GM19452 (cell line): ENCODE data around the gene XIRP1.
"Not testable (repeated sequence)": the region's sequence is repeated elsewhere in the genome, so short reads cannot be mapped to it uniquely, and the experiment has no call there.

Source experiments
- ATAC-seq: cut with Tn5 transposase; IDR thresholded peaks from one replicate; pipeline ENCODE4 v1.9.1; 2021; ENCODE audit not compliant: unreplicated experiment

Gene XIRP1

GRCh38 chr3:39192490-39193092, at the start of gene XIRP1:
XIRP1 (minus strand) TSS chr3:39192595; CDS start chr3:39189445, 3,150 bp downstream.
- no peak for ATAC-seq

DNA sequence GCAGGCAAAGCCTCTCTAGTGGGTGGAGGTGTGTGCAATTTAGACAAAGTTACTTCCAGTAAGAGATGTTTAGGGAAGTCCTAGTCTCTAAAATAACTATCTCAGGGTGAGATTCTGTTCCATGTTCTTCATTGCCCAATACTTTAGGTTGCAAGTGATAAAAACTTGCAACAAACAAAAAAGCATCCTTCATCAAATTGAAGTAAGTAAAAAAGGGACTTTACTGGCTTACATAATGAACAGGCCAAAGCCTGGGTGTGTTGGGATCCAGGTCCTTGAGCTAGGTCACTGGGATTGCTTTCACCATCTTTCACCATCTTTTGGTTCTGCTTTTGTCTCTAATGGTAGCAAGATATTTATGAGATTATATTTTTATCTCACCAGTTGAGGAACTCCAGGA, 49.2 kb upstream of the XIRP1 start:
- no peak for ATAC-seq

DNA sequence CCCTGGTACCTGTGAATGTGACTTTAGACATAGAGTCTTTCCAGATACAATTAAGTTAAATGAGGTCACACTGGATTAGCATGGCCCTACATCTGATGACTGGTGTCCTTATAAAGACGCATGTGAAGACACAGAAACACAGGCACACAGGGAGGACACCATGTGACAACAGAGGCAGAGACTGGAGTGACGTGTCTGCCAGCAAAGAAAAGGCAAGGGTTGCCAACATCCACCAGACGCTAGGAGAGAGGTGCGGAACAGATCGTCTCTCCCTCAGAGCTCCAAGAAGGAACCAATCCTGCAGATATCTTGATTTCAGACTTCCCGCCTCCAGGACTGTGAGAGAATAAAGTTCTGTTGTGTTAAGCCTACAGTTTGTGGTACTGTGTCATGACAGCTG, 44.6 kb upstream of the XIRP1 start:
- ATAC-seq, result no peak

- ATAC-seq, result no peak
Observed at GRCh38 chr3:39234651-39235050, 42.3 kb upstream of the XIRP1 start.

GRCh38 chr3:39232859-39233258, 40.5 kb upstream of the XIRP1 start:
- ATAC-seq, result no peak

- ATAC-seq, result no peak
Observed at GRCh38 chr3:39230453-39230852, 38.1 kb upstream of the XIRP1 start.

DNA sequence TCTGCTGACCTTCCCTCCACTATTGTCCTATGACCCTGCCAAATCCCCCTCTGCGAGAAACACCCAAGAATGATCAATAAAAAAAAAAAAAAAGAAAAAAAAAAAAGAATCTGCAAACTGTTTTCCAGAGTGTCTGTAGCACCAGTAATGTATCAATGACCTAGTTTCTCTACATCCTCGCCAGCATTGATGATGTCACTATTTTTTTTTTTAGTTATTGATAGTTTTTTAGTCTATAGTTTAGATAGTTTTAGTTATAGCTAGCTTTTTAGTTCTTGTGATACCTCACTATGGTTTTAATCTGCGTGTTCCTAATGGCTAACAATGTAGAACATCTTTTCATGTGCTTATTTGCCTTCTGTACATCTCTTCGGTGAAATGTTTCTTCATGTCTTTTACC, 36.1 kb upstream of the XIRP1 start:
- no peak for ATAC-seq

GRCh38 chr3:39227596-39227995, 35.2 kb upstream of the XIRP1 start:
- not testable (repeated sequence) for ATAC-seq

DNA sequence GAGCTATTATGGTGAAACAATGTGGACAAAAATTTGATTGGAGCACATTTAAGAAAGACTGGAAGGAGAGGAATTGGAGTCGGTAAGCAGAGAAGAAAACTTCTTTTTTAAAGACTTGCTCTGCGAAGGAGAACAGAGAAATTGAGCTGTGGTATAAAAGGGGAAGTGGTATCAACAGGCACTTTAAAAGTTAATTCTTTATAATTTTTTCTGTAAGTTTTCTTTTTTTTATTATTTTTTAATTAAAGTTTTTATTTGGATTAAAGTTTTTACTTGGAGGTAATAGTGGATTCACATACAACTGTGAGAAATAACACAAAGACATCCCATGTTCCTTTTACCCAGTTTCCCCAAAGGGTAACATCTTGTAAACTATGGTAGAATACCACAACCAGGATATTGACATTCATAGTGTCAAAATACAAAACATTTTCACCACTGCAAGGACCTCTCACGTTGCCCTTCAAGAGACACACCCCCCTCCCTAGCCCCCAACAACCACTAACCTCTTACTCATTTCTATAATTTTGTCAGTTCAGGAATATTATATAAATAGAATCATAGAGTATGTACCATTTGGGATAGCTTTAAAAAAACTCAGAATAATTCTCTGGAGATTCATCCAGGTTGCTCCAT, 33.8 kb upstream of the XIRP1 start:
- no peak for ATAC-seq

GRCh38 chr3:39224288-39224687, 31.9 kb upstream of the XIRP1 start:
- no peak for ATAC-seq

- no peak for ATAC-seq
Observed at GRCh38 chr3:39222939-39223338, 30.5 kb upstream of the XIRP1 start.

- no peak for ATAC-seq
Observed at GRCh38 chr3:39222462-39222861, 30.1 kb upstream of the XIRP1 start.

DNA sequence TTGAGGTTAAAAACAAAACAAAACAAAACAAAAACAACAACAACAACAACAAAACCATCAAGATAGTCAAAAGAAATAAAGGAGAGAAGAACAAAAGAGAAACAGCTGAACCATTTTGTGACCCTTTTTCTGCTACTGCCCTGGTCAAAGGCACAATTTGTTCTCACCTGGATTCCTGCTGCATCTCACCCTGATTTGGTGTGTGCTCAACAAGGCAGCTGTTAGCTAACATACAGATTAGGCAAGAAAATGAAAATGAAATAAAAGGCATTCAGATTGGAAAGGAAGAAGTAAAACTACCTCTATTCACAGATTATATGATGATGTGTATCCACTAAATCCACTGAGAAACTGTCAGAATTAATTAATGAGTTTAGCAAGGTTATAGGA, 28.7 kb upstream of the XIRP1 start:
- ATAC-seq, result no peak

GRCh38 chr3:39220407-39221140, 28.2 kb upstream of the XIRP1 start:
- no peak for ATAC-seq

- ATAC-seq, result no peak
Observed at GRCh38 chr3:39219702-39220101, 27.3 kb upstream of the XIRP1 start.

- peak; percentile 96 for ATAC-seq
Observed at GRCh38 chr3:39216176-39216790, 23.9 kb upstream of the XIRP1 start.

GRCh38 chr3:39213613-39214012, 21.2 kb upstream of the XIRP1 start:
- no peak for ATAC-seq

GRCh38 chr3:39212665-39213064, 20.3 kb upstream of the XIRP1 start:
- no peak for ATAC-seq

DNA sequence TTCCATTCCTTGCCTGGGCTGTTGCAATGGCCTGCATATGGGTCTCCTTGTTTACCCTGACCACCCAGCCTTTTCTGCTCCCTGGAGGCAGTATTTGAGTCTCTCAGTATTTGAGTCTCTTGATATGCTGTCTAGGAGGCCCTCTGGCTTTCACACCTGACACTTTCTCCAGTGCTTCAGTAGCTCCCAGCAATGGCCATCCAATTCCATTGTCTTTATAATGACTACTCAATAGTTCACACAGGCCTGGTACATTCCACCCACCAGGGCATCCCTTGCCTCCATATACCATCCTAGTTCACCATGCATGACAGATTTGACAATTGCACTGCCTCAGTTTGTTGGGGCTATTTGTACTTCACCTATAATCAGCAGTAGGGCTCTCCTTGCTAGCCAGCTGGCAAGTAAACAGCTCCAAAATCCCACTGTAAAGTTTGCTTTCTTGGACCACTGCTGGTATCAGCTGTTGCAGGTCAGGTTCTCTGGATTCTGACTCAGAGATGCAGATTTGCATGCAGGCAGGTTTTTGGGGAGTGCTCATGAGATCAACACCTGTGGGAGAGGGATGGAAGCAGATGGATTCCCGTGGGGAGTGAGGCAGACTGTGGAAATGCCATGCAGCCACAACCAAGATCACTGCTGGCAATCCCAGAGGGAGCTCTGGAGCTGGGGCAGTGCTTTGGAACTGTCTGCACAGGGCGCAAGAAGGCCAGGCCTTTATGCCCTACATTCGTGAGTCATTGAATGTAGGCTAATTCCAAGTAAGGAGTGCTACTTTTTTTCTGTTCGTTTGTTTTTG, 19.1 kb upstream of the XIRP1 start:
- no peak for ATAC-seq

- no peak for ATAC-seq
Observed at GRCh38 chr3:39210078-39210477, 17.7 kb upstream of the XIRP1 start.

DNA sequence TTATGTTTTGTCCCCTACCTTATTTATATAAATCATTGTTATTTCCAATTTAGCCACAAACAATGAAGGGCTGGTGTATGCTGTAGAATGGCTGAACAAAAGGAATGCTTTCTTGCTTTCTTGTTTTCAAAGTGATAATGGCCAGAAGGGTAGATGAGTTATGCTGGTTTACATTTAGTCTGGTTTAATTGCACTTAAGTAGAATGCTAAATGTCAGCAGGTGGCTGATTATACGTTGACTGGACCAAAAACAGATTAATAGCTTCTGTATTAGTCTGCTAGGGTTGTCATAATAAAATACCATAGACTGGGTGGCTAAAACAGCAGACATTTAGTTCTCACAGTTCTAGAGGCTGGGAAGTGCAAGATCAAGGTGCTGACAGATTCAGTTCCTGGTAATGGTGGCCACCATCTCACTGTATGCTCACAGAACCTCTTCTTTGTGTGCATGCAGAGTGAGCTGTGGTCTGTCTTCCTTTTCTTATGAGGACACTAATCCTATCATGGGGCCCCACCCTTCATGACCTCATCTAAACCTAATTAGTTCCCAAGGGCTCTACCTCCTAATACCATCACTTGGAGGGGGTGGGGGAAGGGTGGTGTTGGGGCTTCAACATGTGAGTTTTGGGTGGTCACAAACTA, 17.1 kb upstream of the XIRP1 start:
- ATAC-seq, result no peak
